NCI-H187 (cell line): Measurements from ENCODE around the gene SH3BP2.

ENCODE experiments used
- DNase-seq, 2 experiments: peaks; one replicate each; lab custom pipeline; 2025; lab: John Stamatoyannopoulos, UW

SH3BP2 gene

GRCh38 chr4:2790583-2791517, 2.0 kb upstream of the SH3BP2 start:
- DNase-seq, result no peak

- DNase-seq, result no peak
Observed at GRCh38 chr4:2791518-2792395, 1.1 kb upstream of the SH3BP2 start.

- no peak for DNase-seq
Observed at GRCh38 chr4:2792396-2792710, 532 bp upstream of the SH3BP2 start.

- DNase-seq, result no peak
Observed at GRCh38 chr4:2793586-2794485, 951 bp downstream of the SH3BP2 start.

- DNase-seq, result no peak
Observed at GRCh38 chr4:2794486-2795299, 1.8 kb downstream of the SH3BP2 start.

- no peak for DNase-seq
Observed at GRCh38 chr4:2795300-2795892, 2.5 kb downstream of the SH3BP2 start.

- no peak for DNase-seq
Observed at GRCh38 chr4:2795893-2796848, 3.3 kb downstream of the SH3BP2 start.

- DNase-seq, result no peak
Observed at GRCh38 chr4:2796849-2797544, 4.1 kb downstream of the SH3BP2 start.

GRCh38 chr4:2797545-2798305, 4.8 kb downstream of the SH3BP2 start:
- DNase-seq, result no peak

GRCh38 chr4:2798399-2799223, 5.7 kb downstream of the SH3BP2 start:
- DNase-seq, result no peak

- no peak for DNase-seq
Observed at GRCh38 chr4:2799224-2799911, 6.5 kb downstream of the SH3BP2 start.

GRCh38 chr4:2799971-2800690, 7.2 kb downstream of the SH3BP2 start:
- no peak for DNase-seq

GRCh38 chr4:2800691-2801596, 8.1 kb downstream of the SH3BP2 start:
- DNase-seq, result no peak

GRCh38 chr4:2802618-2803531, 10.0 kb downstream of the SH3BP2 start:
- DNase-seq, result no peak
